ENCODE results near the gene ETS1.

The ETS1 gene

DNA sequence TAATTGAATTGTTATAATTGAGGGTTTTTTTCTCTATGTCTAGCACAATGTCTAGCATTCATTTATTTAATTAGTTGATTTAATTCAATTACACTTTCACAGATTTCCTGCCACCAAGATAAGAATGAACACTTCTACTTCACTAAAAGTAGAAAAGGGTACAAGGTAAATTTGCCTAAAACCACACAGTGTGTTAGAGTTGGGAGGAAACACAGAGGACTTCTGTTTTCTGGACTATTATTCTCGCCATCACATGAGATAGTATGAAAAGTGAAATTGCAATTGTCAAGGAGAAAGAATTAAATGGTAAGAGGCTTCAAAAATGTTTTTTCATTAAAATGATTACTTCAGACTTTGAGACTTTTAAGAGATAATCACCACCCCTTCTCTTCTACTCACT is 109.5 kb downstream of the ETS1 start (continued):
- TF ChIP-seq, protein P1, sequence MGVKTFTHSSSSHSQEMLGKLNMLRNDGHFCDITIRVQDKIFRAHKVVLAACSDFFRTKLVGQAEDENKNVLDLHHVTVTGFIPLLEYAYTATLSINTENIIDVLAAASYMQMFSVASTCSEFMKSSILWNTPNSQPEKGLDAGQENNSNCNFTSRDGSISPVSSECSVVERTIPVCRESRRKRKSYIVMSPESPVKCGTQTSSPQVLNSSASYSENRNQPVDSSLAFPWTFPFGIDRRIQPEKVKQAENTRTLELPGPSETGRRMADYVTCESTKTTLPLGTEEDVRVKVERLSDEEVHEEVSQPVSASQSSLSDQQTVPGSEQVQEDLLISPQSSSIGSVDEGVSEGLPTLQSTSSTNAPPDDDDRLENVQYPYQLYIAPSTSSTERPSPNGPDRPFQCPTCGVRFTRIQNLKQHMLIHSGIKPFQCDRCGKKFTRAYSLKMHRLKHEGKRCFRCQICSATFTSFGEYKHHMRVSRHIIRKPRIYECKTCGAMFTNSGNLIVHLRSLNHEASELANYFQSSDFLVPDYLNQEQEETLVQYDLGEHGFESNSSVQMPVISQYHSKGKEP (tag by site-specific recombination; IDR thresholded peaks at IDR 0.05) = no peak
- no peak for TF ChIP-seq ZNF548 (tag by site-specific recombination; IDR thresholded peaks at IDR 0.05)
- no peak for TF ChIP-seq ZNF670 (tag by site-specific recombination; IDR thresholded peaks at IDR 0.05; ENCODE audit: low read depth)
- no peak for TF ChIP-seq ZNF19 (tag by site-specific recombination; IDR thresholded peaks at IDR 0.05; ENCODE audit: low read depth)
- no peak for TF ChIP-seq ZNF747 (tag by site-specific recombination; IDR thresholded peaks at IDR 0.05)
- TF ChIP-seq ZNF785 (tag by site-specific recombination; IDR thresholded peaks at IDR 0.05) = no peak
- no peak for TF ChIP-seq ZNF292 (tag by site-specific recombination; IDR thresholded peaks at IDR 0.05; ENCODE audit: borderline replicate concordance, low read depth)
- no peak for TF ChIP-seq ZNF623 (tag by site-specific recombination; IDR thresholded peaks at IDR 0.05)
- TF ChIP-seq, protein P2, sequence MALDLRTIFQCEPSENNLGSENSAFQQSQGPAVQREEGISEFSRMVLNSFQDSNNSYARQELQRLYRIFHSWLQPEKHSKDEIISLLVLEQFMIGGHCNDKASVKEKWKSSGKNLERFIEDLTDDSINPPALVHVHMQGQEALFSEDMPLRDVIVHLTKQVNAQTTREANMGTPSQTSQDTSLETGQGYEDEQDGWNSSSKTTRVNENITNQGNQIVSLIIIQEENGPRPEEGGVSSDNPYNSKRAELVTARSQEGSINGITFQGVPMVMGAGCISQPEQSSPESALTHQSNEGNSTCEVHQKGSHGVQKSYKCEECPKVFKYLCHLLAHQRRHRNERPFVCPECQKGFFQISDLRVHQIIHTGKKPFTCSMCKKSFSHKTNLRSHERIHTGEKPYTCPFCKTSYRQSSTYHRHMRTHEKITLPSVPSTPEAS (tag by site-specific recombination; IDR thresholded peaks at IDR 0.05) = no peak

DNA sequence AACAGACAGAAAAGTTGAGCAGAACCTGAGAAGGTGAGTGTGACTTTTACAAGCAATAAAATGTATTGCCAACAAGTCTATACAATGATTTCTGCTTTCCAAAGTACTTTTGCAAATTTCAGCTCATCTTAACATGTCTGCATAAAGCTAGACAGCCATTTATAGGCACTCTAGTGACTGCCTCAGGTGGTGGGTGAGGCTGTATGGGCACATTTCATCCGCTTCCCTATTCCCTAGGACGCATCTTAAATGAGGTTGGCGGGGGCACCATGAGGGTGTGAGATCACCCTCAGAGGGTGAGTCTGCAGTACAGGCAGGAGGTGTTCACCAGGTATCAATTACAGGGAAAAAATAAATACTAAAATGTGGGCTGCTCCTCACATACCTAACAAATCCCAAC is 110.1 kb downstream of the ETS1 start:
- CTCF ChIA-PET = interaction anchor here (1.4 kb wide), 1 partner anchor 153 kb away, joined by 5 read pairs; no protein-coding TSS in a partner anchor
- H3K9me3 ChIP-seq (ENCODE audit: control insufficient read depth, insufficient read depth, low read depth, low read length) = no peaks in the 10 kb centered on the region
- TF ChIP-seq, protein P3, sequence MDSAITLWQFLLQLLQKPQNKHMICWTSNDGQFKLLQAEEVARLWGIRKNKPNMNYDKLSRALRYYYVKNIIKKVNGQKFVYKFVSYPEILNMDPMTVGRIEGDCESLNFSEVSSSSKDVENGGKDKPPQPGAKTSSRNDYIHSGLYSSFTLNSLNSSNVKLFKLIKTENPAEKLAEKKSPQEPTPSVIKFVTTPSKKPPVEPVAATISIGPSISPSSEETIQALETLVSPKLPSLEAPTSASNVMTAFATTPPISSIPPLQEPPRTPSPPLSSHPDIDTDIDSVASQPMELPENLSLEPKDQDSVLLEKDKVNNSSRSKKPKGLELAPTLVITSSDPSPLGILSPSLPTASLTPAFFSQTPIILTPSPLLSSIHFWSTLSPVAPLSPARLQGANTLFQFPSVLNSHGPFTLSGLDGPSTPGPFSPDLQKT (IDR thresholded peaks at IDR 0.05; ENCODE audit: borderline replicate concordance, low read depth, low read length) = no peak
- TF ChIP-seq ZNF16 (tag by site-specific recombination; IDR thresholded peaks at IDR 0.05; ENCODE audit: low read depth) (no peak), ZNF155 (tag by site-specific recombination; IDR thresholded peaks at IDR 0.05) (no peak), ZNF211 (tag by site-specific recombination; IDR thresholded peaks at IDR 0.05; ENCODE audit: low read depth) (no peak), ZNF596 (tag by site-specific recombination; IDR thresholded peaks at IDR 0.05) (no peak)
- TF ChIP-seq, protein P4, sequence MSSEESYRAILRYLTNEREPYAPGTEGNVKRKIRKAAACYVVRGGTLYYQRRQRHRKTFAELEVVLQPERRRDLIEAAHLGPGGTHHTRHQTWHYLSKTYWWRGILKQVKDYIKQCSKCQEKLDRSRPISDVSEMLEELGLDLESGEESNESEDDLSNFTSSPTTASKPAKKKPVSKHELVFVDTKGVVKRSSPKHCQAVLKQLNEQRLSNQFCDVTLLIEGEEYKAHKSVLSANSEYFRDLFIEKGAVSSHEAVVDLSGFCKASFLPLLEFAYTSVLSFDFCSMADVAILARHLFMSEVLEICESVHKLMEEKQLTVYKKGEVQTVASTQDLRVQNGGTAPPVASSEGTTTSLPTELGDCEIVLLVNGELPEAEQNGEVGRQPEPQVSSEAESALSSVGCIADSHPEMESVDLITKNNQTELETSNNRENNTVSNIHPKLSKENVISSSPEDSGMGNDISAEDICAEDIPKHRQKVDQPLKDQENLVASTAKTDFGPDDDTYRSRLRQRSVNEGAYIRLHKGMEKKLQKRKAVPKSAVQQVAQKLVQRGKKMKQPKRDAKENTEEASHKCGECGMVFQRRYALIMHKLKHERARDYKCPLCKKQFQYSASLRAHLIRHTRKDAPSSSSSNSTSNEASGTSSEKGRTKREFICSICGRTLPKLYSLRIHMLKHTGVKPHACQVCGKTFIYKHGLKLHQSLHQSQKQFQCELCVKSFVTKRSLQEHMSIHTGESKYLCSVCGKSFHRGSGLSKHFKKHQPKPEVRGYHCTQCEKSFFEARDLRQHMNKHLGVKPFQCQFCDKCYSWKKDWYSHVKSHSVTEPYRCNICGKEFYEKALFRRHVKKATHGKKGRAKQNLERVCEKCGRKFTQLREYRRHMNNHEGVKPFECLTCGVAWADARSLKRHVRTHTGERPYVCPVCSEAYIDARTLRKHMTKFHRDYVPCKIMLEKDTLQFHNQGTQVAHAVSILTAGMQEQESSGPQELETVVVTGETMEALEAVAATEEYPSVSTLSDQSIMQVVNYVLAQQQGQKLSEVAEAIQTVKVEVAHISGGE (tag by site-specific recombination; conservative IDR thresholded peaks at IDR 0.05; ENCODE audit: low read depth) = no peak
- peaks cover 6% of the 10 kb centered on the region for H3K4me1 ChIP-seq (ENCODE audit: control insufficient read depth, insufficient read depth, low read length)
- peaks cover 0 to 10% of the 10 kb centered on the region in 2 experiments; a peak in 1 of 3 replicates for H3K36me3 ChIP-seq (ENCODE audit: control insufficient read depth in 2 of 2, insufficient read depth in 1 of 2, low read length in 2 of 2)
- POLR2A ChIA-PET = no interaction called here
- H3K27ac ChIP-seq (ENCODE audit: extremely low read depth, low read depth, low read length) = no peak overlapping the region
- no peak overlapping the region for H3K4me3 ChIP-seq (ENCODE audit: low read depth, low read length)

DNA sequence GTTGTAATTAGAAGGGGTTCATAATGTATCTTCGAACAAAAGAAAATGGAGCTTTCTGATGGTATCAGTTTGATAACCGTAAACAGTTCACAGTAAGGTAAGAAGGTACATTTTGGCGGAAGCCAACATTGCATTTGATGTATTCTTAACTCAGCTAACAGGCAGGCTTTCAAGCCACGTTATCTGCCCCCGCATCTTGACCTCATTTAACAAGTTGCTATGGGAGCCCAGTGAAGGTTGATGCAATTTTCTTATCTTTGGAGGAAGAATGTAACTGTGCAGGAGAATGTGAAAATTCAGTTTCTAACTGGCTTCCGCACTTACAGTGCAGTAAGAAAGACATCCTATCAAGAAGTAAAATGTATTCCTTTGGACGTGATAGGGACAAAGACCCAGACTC is 110.6 kb downstream of the ETS1 start:
- POLR2A ChIA-PET = no interaction called here
- Histone ChIP-seq H3K4me3 (ENCODE audit: low read depth, low read length) (no peak overlapping the region), H3K9me3 (ENCODE audit: control insufficient read depth, insufficient read depth, low read depth, low read length) (no peaks in the 10 kb centered on the region), H3K27ac (ENCODE audit: extremely low read depth, low read depth, low read length) (no peak overlapping the region), H3K4me1 (ENCODE audit: control insufficient read depth, insufficient read depth, low read length) (peaks cover 10% of the 10 kb centered on the region), H3K36me3 (ENCODE audit: control insufficient read depth in 2 of 2, insufficient read depth in 1 of 2, low read length in 2 of 2) (peaks cover 0 to 10% of the 10 kb centered on the region in 2 experiments; a peak in 1 of 3 replicates)
- TF ChIP-seq YY2 (tag by site-specific recombination; IDR thresholded peaks at IDR 0.05) = no peak
- TF ChIP-seq TCF7L2 (IDR thresholded peaks at IDR 0.05; ENCODE audit: borderline replicate concordance, low read depth, low read length) = 0 out of 2 replicates have a peak, but pooled peaks have one; percentile 56
- CTCF ChIA-PET = interaction anchor here (1.4 kb wide), 1 partner anchor 153 kb away, joined by 5 read pairs; no protein-coding TSS in a partner anchor

Measured in HEK293 (cell line).